Measurements from ENCODE around the gene SLC11A1. TPM values are rescaled to one million over a fixed set of nuclear protein-coding genes. Genes with fewer than 3 reads are reported as not detected.

Gene SLC11A1
- total RNA-seq, 1 donor from 2014 or later: 1.0 TPM

Small RNAs within 50 kb of the gene (small RNA-seq; reads per million reads assigned to genes)
- gene MIR26B (2,348 reads per million, percentile 99 among the genes with 10 or more reads in this experiment), gene MIR6810 (not detected)

Other genes with a start within 250 kb of the SLC11A1 start
- 0.52 TPM for gene CXCR1, start 215.3 kb upstream of the SLC11A1 start, total RNA-seq
- 172 TPM for gene ARPC2, start 165.1 kb upstream of the SLC11A1 start, total RNA-seq
- gene GPBAR1, start 121.3 kb upstream of the SLC11A1 start, total RNA-seq: 1.0 TPM
- gene AAMP, start 112.1 kb upstream of the SLC11A1 start, total RNA-seq: 121 TPM
- gene PNKD, start 111.8 kb upstream of the SLC11A1 start, total RNA-seq: 39.1 TPM
- 109 TPM for gene TMBIM1, start 89.8 kb upstream of the SLC11A1 start, total RNA-seq
- not detected for gene CATIP, start 25.4 kb upstream of the SLC11A1 start, total RNA-seq
- gene CTDSP1, start 17.6 kb downstream of the SLC11A1 start, total RNA-seq: 44.4 TPM
- gene VIL1, start 36.9 kb downstream of the SLC11A1 start, total RNA-seq: not detected
- 17.7 TPM for gene USP37, start 186.1 kb downstream of the SLC11A1 start, total RNA-seq
- 27.1 TPM for gene CNOT9, start 186.6 kb downstream of the SLC11A1 start, total RNA-seq
- 27.7 TPM for gene PLCD4, start 225.6 kb downstream of the SLC11A1 start, total RNA-seq

Measured in skeletal muscle tissue (tissue), 2 donors.